Breast epithelium (tissue), 4 donors: ENCODE data around the gene FRMD4A. TPM values are rescaled to one million over a fixed set of nuclear protein-coding genes. Genes with fewer than 3 reads are reported as not detected.
A peak's percentile ranks its signal among the peaks of the same experiment; 100 is the strongest.

ENCODE experiments used
- DNase-seq, 2 donors: peaks; one replicate each; pipeline ENCODE4 v3.0.0-alpha.2; 2019; ENCODE audit warnings: low spot score in 2 of 2
- H3K27ac ChIP-seq, 2 donors: fragments of 200-600 bp; sonication (generic) in 1 of 2; one replicate each; pipeline ENCODE4 v1.5.1; 2016 to 2019; ENCODE audit warnings: mild to moderate bottlenecking in 1 of 2
- H3K27me3 ChIP-seq, 2 donors: fragments of 200-600 bp; sonication (generic) in 1 of 2; one replicate each; pipeline versions ENCODE4 v1.5.1 to v1.6.0; 2017 to 2019; ENCODE audit warnings: control low read depth in 1 of 2, mild to moderate bottlenecking in 1 of 2
- H3K36me3 ChIP-seq: fragments of 200-600 bp; one replicate; pipeline ENCODE4 v1.5.1; 2019
- H3K4me1 ChIP-seq, 2 donors: fragments of 200-600 bp; sonication (generic); one replicate each; pipeline ENCODE4 v1.5.1; 2016 to 2019; ENCODE audit warnings: control low read depth in 1 of 2
- H3K4me3 ChIP-seq, 3 donors: fragments of 200-600 bp; sonication (generic); 1 replicate in 2 of 3; 2 replicates in 1 of 3; pipeline ENCODE4 v1.5.1; 2016 to 2019; ENCODE audit warnings: mild to moderate bottlenecking in 3 of 3, moderate library complexity in 2 of 3
- H3K9me3 ChIP-seq, 2 donors: fragments of 200-600 bp; sonication (generic) in 1 of 2; one replicate each; pipeline ENCODE4 v1.5.1; 2016 to 2019; ENCODE audit warnings: control low read depth in 1 of 2
- POLR2A ChIP-seq: fragments of 450-650 bp; IDR thresholded peaks from one replicate; pipeline ENCODE4 v1.6.1; 2016; ENCODE audit warnings: antibody characterized with exemption, mild to moderate bottlenecking, moderate library complexity
- POLR2AphosphoS5 ChIP-seq, 3 donors: sonication (generic); formaldehyde crosslinking; IDR thresholded peaks; one replicate each; pipeline ENCODE4 v1.6.1; 2017; ENCODE audit warnings: antibody characterized with exemption in 3 of 3
- intact Hi-C: fragments of 100-400 bp; cut with DNase I; formaldehyde crosslinking; loops from one replicate; pipeline ENCODE4 v1.15.1; 2023; ENCODE audit warnings: low total_unique reads
- total RNA-seq, 3 donors: library from RNA; depleted of rRNA; stranded (reverse); fragments of >200 nt; gene quantifications; one replicate each; pipeline ENCODE4 v1.1.0, GENCODE V29; 2016
- TF ChIP-seq, protein P1 (sequence below), 3 donors: fragments of 450-650 bp; IDR thresholded peaks; one replicate each; pipeline ENCODE4 v1.5.1; 2016 to 2017; ENCODE audit warnings: antibody characterized with exemption in 3 of 3, mild to moderate bottlenecking in 3 of 3, moderate library complexity in 3 of 3

FRMD4A gene
- total RNA-seq, 3 donors from 2014 or later = 27.5 to 107 (median 34.4) TPM

DNA sequence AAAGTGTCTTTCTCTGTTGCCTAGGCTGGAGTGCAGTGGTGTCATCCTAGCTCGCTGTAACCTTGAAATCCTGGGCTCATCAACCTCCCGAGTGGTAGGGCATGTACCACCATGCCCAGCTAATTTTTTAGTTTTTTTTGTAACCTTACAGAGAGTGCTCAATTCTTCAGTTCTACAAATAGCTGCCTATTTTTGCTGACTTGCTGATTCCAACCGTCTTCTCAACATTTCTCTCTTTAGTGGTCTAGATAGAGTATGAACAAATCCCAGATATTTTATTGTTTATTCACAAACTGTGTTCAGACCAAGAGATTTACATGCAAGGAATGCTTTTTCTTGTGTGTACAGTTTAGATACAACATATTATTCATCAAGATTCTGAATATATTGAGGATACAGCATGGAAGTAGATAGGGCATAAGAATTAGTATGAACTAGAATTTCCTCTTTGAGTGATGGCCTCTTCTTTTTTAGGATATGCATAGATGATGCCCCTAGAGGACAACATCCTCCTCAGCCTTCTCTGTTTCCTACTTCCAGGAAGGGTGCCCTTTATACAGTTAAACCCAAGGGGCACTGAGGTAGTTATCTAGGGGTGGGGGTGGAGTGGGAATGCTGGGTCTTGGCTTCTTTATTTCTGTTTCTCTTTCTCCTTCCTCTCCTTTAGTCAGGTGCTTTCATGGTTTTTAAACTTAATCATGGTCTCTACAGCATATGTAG lies 717.9 kb downstream of the FRMD4A start:
- peaks cover 3% of the 10 kb centered on the region for H3K36me3 ChIP-seq
- H3K4me1 ChIP-seq = no peaks in the 10 kb centered on the region
- H3K27ac ChIP-seq = no peak overlapping the region
- no peak overlapping the region for H3K4me3 ChIP-seq
- TF ChIP-seq, protein P1, sequence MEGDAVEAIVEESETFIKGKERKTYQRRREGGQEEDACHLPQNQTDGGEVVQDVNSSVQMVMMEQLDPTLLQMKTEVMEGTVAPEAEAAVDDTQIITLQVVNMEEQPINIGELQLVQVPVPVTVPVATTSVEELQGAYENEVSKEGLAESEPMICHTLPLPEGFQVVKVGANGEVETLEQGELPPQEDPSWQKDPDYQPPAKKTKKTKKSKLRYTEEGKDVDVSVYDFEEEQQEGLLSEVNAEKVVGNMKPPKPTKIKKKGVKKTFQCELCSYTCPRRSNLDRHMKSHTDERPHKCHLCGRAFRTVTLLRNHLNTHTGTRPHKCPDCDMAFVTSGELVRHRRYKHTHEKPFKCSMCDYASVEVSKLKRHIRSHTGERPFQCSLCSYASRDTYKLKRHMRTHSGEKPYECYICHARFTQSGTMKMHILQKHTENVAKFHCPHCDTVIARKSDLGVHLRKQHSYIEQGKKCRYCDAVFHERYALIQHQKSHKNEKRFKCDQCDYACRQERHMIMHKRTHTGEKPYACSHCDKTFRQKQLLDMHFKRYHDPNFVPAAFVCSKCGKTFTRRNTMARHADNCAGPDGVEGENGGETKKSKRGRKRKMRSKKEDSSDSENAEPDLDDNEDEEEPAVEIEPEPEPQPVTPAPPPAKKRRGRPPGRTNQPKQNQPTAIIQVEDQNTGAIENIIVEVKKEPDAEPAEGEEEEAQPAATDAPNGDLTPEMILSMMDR (IDR thresholded peaks at IDR 0.05) = no peak
- TF ChIP-seq POLR2A = no peak
- no peak for TF ChIP-seq POLR2AphosphoS5 (IDR thresholded peaks at IDR 0.05)
- no peaks in the 10 kb centered on the region for H3K27me3 ChIP-seq
- no peak for DNase-seq
- H3K9me3 ChIP-seq = no peaks in the 10 kb centered on the region
- intact Hi-C loops = no loop called here

DNA sequence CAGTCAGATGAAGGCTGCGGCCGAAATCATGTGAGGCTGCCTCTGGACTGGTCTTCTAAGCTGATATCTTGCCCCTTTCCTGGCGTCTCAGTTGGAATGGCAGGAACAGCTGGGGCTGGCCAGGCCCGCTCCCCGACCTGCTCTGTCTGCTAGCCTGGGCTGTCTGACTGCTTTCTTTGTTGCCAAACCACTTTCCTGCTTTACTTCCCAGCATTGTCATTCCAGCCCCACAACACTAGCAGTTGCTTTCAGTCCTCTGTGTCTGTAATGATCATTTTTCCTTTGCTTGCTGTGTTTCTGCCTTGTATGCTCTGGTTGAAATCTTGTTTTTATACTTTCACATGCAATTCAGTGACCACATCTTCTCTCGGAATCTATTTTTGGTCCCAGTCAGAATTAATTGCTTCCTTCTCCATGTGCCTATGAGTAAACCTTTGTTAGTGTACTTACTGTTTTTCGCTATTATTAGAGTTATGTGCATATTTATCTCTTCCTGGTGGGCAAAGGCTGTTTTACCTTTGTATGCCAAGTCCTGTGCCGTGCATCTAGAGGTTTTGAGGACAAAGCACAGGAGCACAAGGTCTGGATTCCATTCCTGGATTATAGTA lies 722.4 kb downstream of the FRMD4A start:
- H3K4me1 ChIP-seq = no peaks in the 10 kb centered on the region
- no peak for DNase-seq
- no peaks in the 10 kb centered on the region for H3K9me3 ChIP-seq
- intact Hi-C loops = no loop called here
- H3K27ac ChIP-seq = peak overlapping the region; percentile 40 to 48
- TF ChIP-seq, protein P1 (IDR thresholded peaks at IDR 0.05) = no peak
- no peak for TF ChIP-seq POLR2A
- no peak for TF ChIP-seq POLR2AphosphoS5 (IDR thresholded peaks at IDR 0.05)
- H3K4me3 ChIP-seq = no peak overlapping the region
- peaks cover 3% of the 10 kb centered on the region for H3K36me3 ChIP-seq
- H3K27me3 ChIP-seq = no peaks in the 10 kb centered on the region

DNA sequence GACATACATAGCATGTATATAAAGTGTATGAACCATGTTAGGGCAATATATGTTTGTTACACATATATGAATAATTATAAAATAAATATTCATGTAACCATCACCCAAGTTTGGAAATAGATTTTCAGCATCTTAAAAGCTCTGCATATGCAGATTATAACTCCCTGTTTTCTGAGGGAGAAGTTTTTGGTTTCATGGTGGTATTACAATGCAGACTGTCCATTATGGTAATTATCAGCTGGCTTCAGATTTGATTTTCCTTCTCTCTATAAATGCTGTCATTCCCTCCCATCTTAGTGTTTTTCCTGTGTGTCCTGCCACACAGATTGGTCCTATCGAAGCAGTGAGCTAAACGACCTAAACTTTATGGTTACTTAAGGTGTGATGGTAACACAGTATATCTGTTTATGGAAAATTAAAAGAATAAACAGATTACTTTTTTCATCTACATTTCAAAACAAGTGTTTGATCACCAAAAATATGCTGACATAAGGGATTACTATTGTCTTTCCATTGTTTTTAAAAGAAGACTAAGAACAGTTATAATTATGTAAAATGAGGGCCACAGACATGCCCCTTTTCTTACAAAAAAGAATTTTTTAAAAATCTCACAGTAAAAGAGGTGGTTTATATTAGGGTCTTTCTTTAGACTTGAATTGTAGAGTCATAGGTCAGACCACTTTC lies 726.2 kb downstream of the FRMD4A start:
- Histone ChIP-seq H3K9me3 (no peaks in the 10 kb centered on the region), H3K4me1 (no peaks in the 10 kb centered on the region), H3K4me3 (no peak overlapping the region), H3K36me3 (no peaks in the 10 kb centered on the region), H3K27ac (no peak overlapping the region), H3K27me3 (no peaks in the 10 kb centered on the region)
- intact Hi-C loops = no loop called here
- no peak for TF ChIP-seq POLR2AphosphoS5 (IDR thresholded peaks at IDR 0.05)
- no peak for TF ChIP-seq POLR2A
- TF ChIP-seq, protein P1 (IDR thresholded peaks at IDR 0.05) = no peak
- no peak for DNase-seq

DNA sequence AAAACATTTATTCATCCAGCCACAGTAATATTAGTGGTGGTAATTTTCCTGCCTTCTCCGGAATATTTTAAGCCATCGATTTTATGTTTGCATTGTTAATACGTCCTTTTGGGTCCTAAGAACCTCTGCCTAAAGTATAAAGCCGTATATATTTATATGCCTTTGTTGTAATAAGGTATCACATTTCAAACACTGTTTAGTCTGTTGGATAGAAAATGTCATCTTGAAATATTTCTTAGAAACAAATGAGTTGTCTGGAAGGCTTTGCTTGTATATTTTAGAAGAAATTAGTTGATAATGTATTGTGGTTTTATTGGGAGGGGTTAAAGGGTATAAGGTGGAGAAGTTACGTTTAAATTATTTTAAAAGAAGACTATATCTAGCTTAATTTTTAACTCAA lies 732.8 kb downstream of the FRMD4A start:
- intact Hi-C loops = no loop called here
- H3K36me3 ChIP-seq = no peaks in the 10 kb centered on the region
- no peak for DNase-seq
- H3K4me1 ChIP-seq = no peaks in the 10 kb centered on the region
- H3K4me3 ChIP-seq = no peak overlapping the region
- H3K27me3 ChIP-seq = no peaks in the 10 kb centered on the region
- TF ChIP-seq, protein P1 (IDR thresholded peaks at IDR 0.05) = no peak
- TF ChIP-seq POLR2A = no peak
- no peak for TF ChIP-seq POLR2AphosphoS5 (IDR thresholded peaks at IDR 0.05)
- H3K9me3 ChIP-seq = no peaks in the 10 kb centered on the region
- H3K27ac ChIP-seq = no peak overlapping the region

DNA sequence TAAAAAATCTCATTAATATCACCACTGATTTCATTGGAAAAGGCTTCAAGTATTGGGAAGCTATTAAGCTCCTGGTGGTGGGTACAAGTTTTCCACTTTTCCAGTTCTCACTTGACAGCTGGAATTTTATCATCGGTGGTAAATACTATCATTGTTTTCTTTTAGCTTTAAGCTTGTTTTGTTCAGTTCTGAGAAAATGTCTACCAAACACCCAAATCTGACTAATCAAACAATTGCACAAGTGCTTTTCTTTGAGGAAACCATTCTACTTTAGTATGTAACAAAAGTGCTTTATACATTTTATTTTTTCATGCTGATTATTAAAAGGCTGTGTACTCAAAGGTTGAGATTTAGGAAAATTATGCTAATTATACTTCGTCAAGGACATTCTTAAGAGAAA lies 736.1 kb downstream of the FRMD4A start:
- no peak overlapping the region for H3K27ac ChIP-seq
- no peak overlapping the region for H3K4me3 ChIP-seq
- DNase-seq = no peak
- no peaks in the 10 kb centered on the region for H3K36me3 ChIP-seq
- H3K9me3 ChIP-seq = no peaks in the 10 kb centered on the region
- no peaks in the 10 kb centered on the region for H3K27me3 ChIP-seq
- intact Hi-C loops = no loop called here
- TF ChIP-seq POLR2AphosphoS5 (IDR thresholded peaks at IDR 0.05) = no peak
- TF ChIP-seq, protein P1 (IDR thresholded peaks at IDR 0.05) = no peak
- H3K4me1 ChIP-seq = no peaks in the 10 kb centered on the region
